Vagina (tissue), 2 donors: Measurements from ENCODE around the gene OTOS. TPM values are rescaled to one million over a fixed set of nuclear protein-coding genes. Genes with fewer than 3 reads are reported as not detected.

ENCODE experiments used
- DNase-seq, 2 donors: peaks; one replicate each; pipeline ENCODE4 v3.0.0-alpha.2; 2017; ENCODE audit errors: extremely low spot score in 2 of 2
- H3K27ac ChIP-seq: fragments of 200-600 bp; sonication (generic); one replicate; pipeline ENCODE4 v1.5.1; 2019
- H3K27me3 ChIP-seq: fragments of 200-600 bp; sonication (generic); one replicate; pipeline ENCODE4 v1.5.1; 2019
- H3K36me3 ChIP-seq, 2 donors: fragments of 200-600 bp; sonication (generic); one replicate each; pipeline ENCODE4 v1.5.1; 2017 to 2019
- H3K4me1 ChIP-seq: fragments of 200-600 bp; sonication (generic); one replicate; pipeline ENCODE4 v1.5.1; 2019
- H3K4me3 ChIP-seq, 2 donors: fragments of 200-600 bp; sonication (generic); 1 replicate in 1 of 2; 2 replicates in 1 of 2; pipeline ENCODE4 v1.5.1; 2016 to 2019
- H3K9me3 ChIP-seq: fragments of 200-600 bp; sonication (generic); one replicate; pipeline ENCODE4 v1.5.1; 2019
- CTCF ChIP-seq, 3 experiments: fragments of 450-650 bp in 2 of 3; fragments of 200-600 bp in 1 of 3; sonication (generic) in 1 of 3; IDR thresholded peaks; one replicate each; pipeline ENCODE4 v1.5.1; 2017 to 2019; ENCODE audit warnings: antibody characterized with exemption in 3 of 3, mild to moderate bottlenecking in 2 of 3, moderate library complexity in 2 of 3
- POLR2A ChIP-seq, 2 donors: fragments of 450-650 bp; IDR thresholded peaks; one replicate each; pipeline ENCODE4 v1.6.1; 2017; ENCODE audit warnings: antibody characterized with exemption in 2 of 2, mild to moderate bottlenecking in 2 of 2, moderate library complexity in 2 of 2
- POLR2AphosphoS5 ChIP-seq, 2 donors: sonication (generic); formaldehyde crosslinking; IDR thresholded peaks; one replicate each; pipeline ENCODE4 v1.9.0; 2017; ENCODE audit warnings: antibody characterized with exemption in 2 of 2, mild to moderate bottlenecking in 2 of 2, low read depth in 1 of 2; ENCODE audit not compliant: insufficient read depth in 1 of 2
- intact Hi-C: fragments of 100-400 bp; cut with DNase I; formaldehyde crosslinking; loops from one replicate; pipeline ENCODE4 v1.15.1; 2023
- total RNA-seq: library from RNA; depleted of rRNA; stranded (reverse); fragments of >200 nt; gene quantifications from one replicate; pipeline ENCODE4 v1.2.3, GENCODE V29; 2016

The OTOS gene
- total RNA-seq, 1 donor from 2014 or later, result not detected

- TF ChIP-seq POLR2A (IDR thresholded peaks at IDR 0.05), result no peak
- Histone ChIP-seq H3K27ac (peak overlapping the region; percentile 62), H3K27me3 (no peaks in the 10 kb centered on the region), H3K4me1 (peaks cover 16% of the 10 kb centered on the region), H3K4me3 (peak overlapping the region; percentile 86 to 96), H3K9me3 (no peaks in the 10 kb centered on the region), H3K36me3 (peaks cover 0 to 28% of the 10 kb centered on the region in 2 donors)
- intact Hi-C loops, result no loop called here
- no peak for DNase-seq
Observed at GRCh38 chr2:240135706-240136012, 4.8 kb downstream of the OTOS start.

GRCh38 chr2:240134956-240135520 lies 5.4 kb downstream of the OTOS start:
- no peak for TF ChIP-seq POLR2AphosphoS5 (IDR thresholded peaks at IDR 0.05; ENCODE audit: insufficient read depth in 1 of 2, low read depth in 1 of 2)
- TF ChIP-seq POLR2A (IDR thresholded peaks at IDR 0.05), result no peak
- no peak for TF ChIP-seq CTCF (IDR thresholded peaks at IDR 0.05)
- H3K4me3 ChIP-seq, result peak overlapping the region; percentile 86 to 96
- no peak overlapping the region for H3K27ac ChIP-seq
- no peaks in the 10 kb centered on the region for H3K9me3 ChIP-seq
- no peaks in the 10 kb centered on the region for H3K27me3 ChIP-seq
- intact Hi-C loops, result no loop called here
- H3K36me3 ChIP-seq, result peaks cover 0 to 35% of the 10 kb centered on the region in 2 donors
- H3K4me1 ChIP-seq, result peaks cover 16% of the 10 kb centered on the region
- no peak for DNase-seq

- Histone ChIP-seq H3K27me3 (no peaks in the 10 kb centered on the region), H3K9me3 (no peaks in the 10 kb centered on the region), H3K36me3 (peaks cover 0 to 40% of the 10 kb centered on the region in 2 donors), H3K4me3 (no peak overlapping the region), H3K4me1 (peaks cover 16% of the 10 kb centered on the region), H3K27ac (no peak overlapping the region)
- no peak for DNase-seq
- TF ChIP-seq POLR2AphosphoS5 (IDR thresholded peaks at IDR 0.05; ENCODE audit: insufficient read depth in 1 of 2, low read depth in 1 of 2) (no peak), CTCF (IDR thresholded peaks at IDR 0.05) (no peak), POLR2A (IDR thresholded peaks at IDR 0.05) (no peak)
- intact Hi-C loops, result no loop called here
Observed at GRCh38 chr2:240134466-240134865, 6.0 kb downstream of the OTOS start.

GRCh38 chr2:240133401-240133800 lies 7.1 kb downstream of the OTOS start:
- no peak for DNase-seq
- no peaks in the 10 kb centered on the region for H3K27me3 ChIP-seq
- H3K4me1 ChIP-seq, result peaks cover 16% of the 10 kb centered on the region
- no peaks in the 10 kb centered on the region for H3K9me3 ChIP-seq
- intact Hi-C loops, result no loop called here
- TF ChIP-seq POLR2AphosphoS5 (IDR thresholded peaks at IDR 0.05; ENCODE audit: insufficient read depth in 1 of 2, low read depth in 1 of 2) (no peak), POLR2A (IDR thresholded peaks at IDR 0.05) (no peak), CTCF (IDR thresholded peaks at IDR 0.05) (no peak)
- no peak overlapping the region for H3K4me3 ChIP-seq
- no peak overlapping the region for H3K27ac ChIP-seq
- peaks cover 0 to 42% of the 10 kb centered on the region in 2 donors for H3K36me3 ChIP-seq

GRCh38 chr2:240132651-240132980 lies 7.8 kb downstream of the OTOS start:
- DNase-seq, result no peak
- Histone ChIP-seq H3K4me1 (peaks cover 16% of the 10 kb centered on the region), H3K9me3 (no peaks in the 10 kb centered on the region), H3K27me3 (no peaks in the 10 kb centered on the region), H3K27ac (no peak overlapping the region), H3K4me3 (no peak overlapping the region), H3K36me3 (peaks cover 0 to 50% of the 10 kb centered on the region in 2 donors)
- intact Hi-C loops, result no loop called here
- TF ChIP-seq POLR2AphosphoS5 (IDR thresholded peaks at IDR 0.05; ENCODE audit: insufficient read depth in 1 of 2, low read depth in 1 of 2) (no peak), POLR2A (IDR thresholded peaks at IDR 0.05) (no peak), CTCF (IDR thresholded peaks at IDR 0.05) (no peak)
